Stimulated activated CD4-positive, alpha-beta T cell treated with anti-CD3 and anti-CD28 coated beads, Interleukin-15, amount 100 ng/mL, for 48 hours (primary cell): ENCODE measurements around the gene NME7.

Experiments
- DNase-seq, 2 donors: peaks; one replicate each; pipeline ENCODE4 v3.0.0-alpha.2; 2020; ENCODE audit warnings: low read depth in 2 of 2

NME7 gene

GRCh38 chr1:169085911-169086310 is 281.7 kb downstream of the NME7 start:
- DNase-seq = no peak
